Measurements from ENCODE around the gene PPM1H. TPM values are rescaled to one million over a fixed set of nuclear protein-coding genes. Genes with fewer than 3 reads are reported as not detected.

PPM1H gene
- total RNA-seq, 1 experiment from 2014 or later, result 0.22 TPM

DNA sequence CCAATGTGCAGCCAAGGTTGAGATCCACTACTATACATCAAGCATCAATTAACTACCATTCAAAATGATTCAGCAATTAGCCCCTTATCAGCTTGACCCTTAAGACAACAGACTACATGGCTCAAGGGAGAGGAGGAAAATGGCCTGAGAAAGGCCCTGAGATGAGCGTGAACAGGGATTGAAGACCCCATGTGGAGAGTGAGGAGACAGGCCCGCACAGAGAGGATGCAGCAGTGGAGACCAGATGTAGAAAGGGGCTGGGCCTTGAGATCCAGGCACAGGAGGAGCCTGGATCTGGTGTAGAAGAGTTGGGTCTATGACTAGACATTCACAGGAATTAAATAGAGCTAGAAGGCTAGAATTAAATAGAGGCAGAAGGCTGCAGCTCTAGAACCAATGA, 239.3 kb downstream of the PPM1H start:
- no peaks in the 10 kb centered on the region for H4K20me1 ChIP-seq (ENCODE audit: insufficient read depth, low read depth, low read length)
- no peaks in the 10 kb centered on the region for H3K36me3 ChIP-seq (ENCODE audit: insufficient read depth, low read length)
- H3K4me3 ChIP-seq (ENCODE audit: low read length), result no peak overlapping the region
- H3K9ac ChIP-seq (ENCODE audit: low read length), result no peak overlapping the region
- no peak overlapping the region for H3K27ac ChIP-seq (ENCODE audit: low read length)
- no peak overlapping the region for H2AFZ ChIP-seq (ENCODE audit: low read length)
- H3K4me1 ChIP-seq (ENCODE audit: low read length), result no peaks in the 10 kb centered on the region
- no peak overlapping the region for H3K4me2 ChIP-seq (ENCODE audit: low read depth, low read length, poor library complexity, severe bottlenecking)
- no peak for DNase-seq
- no peaks in the 10 kb centered on the region for H3K27me3 ChIP-seq (ENCODE audit: low read length)
- no peaks in the 10 kb centered on the region for H3K9me2 ChIP-seq (replicated peaks; ENCODE audit: insufficient read depth, low read length)
- H3K79me2 ChIP-seq (ENCODE audit: low read length), result no peaks in the 10 kb centered on the region
- no peaks in the 10 kb centered on the region for H3K9me3 ChIP-seq (ENCODE audit: low read length)

DNA sequence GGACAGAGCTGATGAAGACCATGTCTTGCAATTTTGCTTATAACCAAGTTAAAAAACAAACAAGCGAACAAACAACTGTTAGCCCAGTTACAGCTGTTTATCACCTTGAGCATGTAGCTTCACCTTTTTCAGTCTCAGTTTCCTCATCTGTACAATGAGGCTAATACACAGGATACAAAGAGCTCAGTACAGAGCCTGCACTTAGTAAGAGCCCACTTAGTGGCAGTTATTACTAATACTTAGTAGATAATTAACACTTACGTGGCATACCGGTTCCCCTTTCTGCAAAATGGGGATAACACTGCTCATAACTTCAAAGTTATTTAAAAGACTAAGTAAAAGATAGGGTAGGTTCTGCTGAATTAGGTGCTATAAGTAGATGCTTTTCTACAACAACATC, 240.3 kb downstream of the PPM1H start:
- no peak for DNase-seq
- no peaks in the 10 kb centered on the region for H3K4me1 ChIP-seq (ENCODE audit: low read length)

DNA sequence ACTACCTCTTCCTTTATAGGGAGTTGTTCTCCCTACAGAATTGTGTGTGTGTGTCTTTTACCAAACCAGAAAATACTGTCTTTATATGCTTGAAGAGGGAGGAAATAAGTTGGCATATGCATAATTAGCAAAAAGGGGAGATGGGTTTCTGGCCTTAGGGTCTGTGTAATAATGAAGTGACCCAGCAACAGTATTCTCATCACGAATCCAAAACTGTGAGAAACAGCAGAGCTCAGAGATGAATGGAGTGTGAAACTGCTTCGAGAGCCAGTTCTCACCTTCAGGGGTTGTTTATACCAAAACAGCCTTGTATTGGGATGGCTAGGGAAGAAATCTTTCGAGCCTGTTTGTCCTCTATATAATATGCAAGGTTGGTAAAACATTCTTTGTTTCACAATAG, 240.8 kb downstream of the PPM1H start:
- DNase-seq, result no peak
- Histone ChIP-seq H3K79me2 (ENCODE audit: low read length) (no peaks in the 10 kb centered on the region), H3K27me3 (ENCODE audit: low read length) (no peaks in the 10 kb centered on the region), H3K9ac (ENCODE audit: low read length) (no peak overlapping the region), H3K9me2 (replicated peaks; ENCODE audit: insufficient read depth, low read length) (no peaks in the 10 kb centered on the region), H3K4me3 (ENCODE audit: low read length) (no peak overlapping the region), H3K4me2 (ENCODE audit: low read depth, low read length, poor library complexity, severe bottlenecking) (no peak overlapping the region), H3K9me3 (ENCODE audit: low read length) (no peaks in the 10 kb centered on the region), H3K36me3 (ENCODE audit: insufficient read depth, low read length) (no peaks in the 10 kb centered on the region), H2AFZ (ENCODE audit: low read length) (no peak overlapping the region), H4K20me1 (ENCODE audit: insufficient read depth, low read depth, low read length) (no peaks in the 10 kb centered on the region), H3K4me1 (ENCODE audit: low read length) (no peaks in the 10 kb centered on the region), H3K27ac (ENCODE audit: low read length) (no peak overlapping the region)

More for the DNA sequence above, 240.3 kb downstream of the PPM1H start:
- Histone ChIP-seq H3K36me3 (ENCODE audit: insufficient read depth, low read length) (no peaks in the 10 kb centered on the region), H2AFZ (ENCODE audit: low read length) (no peak overlapping the region), H3K9ac (ENCODE audit: low read length) (no peak overlapping the region), H3K79me2 (ENCODE audit: low read length) (no peaks in the 10 kb centered on the region), H4K20me1 (ENCODE audit: insufficient read depth, low read depth, low read length) (no peaks in the 10 kb centered on the region), H3K4me3 (ENCODE audit: low read length) (no peak overlapping the region), H3K27ac (ENCODE audit: low read length) (no peak overlapping the region), H3K4me2 (ENCODE audit: low read depth, low read length, poor library complexity, severe bottlenecking) (no peak overlapping the region), H3K27me3 (ENCODE audit: low read length) (no peaks in the 10 kb centered on the region), H3K9me2 (replicated peaks; ENCODE audit: insufficient read depth, low read length) (no peaks in the 10 kb centered on the region), H3K9me3 (ENCODE audit: low read length) (no peaks in the 10 kb centered on the region)

DNA sequence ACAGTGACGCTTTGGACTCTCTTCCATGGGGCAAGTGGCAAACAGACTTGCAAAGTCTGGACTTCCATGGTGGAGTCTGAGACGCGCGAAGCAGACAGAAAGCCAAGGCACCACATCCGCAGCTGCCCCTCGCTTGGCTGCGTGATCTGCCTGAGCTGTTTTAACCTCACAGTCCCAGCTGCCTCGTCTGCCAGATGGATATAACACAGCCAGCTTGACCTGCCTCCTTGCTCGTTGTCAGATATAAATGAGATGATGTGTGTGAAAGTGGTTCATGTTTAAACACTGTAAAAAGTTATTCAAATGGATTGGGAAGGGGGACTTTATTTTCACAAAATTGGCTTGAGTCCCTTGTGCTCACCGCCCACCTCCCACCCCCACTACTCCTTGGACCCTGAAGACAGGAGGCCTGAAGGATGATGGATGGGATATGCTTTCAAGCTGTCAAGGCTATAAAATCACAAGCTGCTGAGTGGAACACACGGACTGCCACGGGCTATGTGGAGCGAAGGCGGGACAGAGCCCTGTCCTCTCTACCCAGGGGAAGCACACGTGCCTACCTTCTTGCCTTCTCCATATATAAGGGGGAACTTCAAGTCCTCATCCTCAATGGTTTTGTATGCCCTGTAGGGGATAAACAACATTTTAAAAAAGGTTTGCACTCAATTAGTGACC, 241.4 kb downstream of the PPM1H start:
- Histone ChIP-seq H3K4me1 (ENCODE audit: low read length) (no peaks in the 10 kb centered on the region), H3K4me2 (ENCODE audit: low read depth, low read length, poor library complexity, severe bottlenecking) (no peak overlapping the region), H3K36me3 (ENCODE audit: insufficient read depth, low read length) (no peaks in the 10 kb centered on the region), H2AFZ (ENCODE audit: low read length) (no peak overlapping the region), H3K4me3 (ENCODE audit: low read length) (no peak overlapping the region), H3K9me2 (replicated peaks; ENCODE audit: insufficient read depth, low read length) (no peaks in the 10 kb centered on the region), H3K79me2 (ENCODE audit: low read length) (no peaks in the 10 kb centered on the region), H3K9ac (ENCODE audit: low read length) (no peak overlapping the region), H3K27me3 (ENCODE audit: low read length) (no peaks in the 10 kb centered on the region), H4K20me1 (ENCODE audit: insufficient read depth, low read depth, low read length) (no peaks in the 10 kb centered on the region), H3K27ac (ENCODE audit: low read length) (no peak overlapping the region), H3K9me3 (ENCODE audit: low read length) (no peaks in the 10 kb centered on the region)
- DNase-seq, result no peak

DNA sequence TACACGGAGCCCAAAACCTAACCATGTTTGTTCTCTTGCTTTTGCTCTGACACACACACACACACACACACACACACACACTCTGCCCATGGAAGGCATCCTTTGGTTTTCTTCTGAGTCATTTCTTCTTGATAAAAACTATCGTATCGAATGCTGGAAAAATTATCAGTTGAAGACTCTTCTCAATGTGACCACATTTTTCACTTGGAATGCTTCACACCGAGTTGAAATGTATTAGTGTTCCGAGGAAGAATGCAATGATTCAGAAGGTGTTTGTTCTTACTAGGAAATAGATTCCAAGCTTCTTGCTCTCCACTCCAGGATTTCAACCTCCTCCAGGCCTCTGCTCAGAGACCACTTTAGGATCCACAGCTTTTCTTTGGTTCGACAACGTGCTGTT, 242.1 kb downstream of the PPM1H start:
- H3K79me2 ChIP-seq (ENCODE audit: low read length), result no peaks in the 10 kb centered on the region
- no peaks in the 10 kb centered on the region for H3K36me3 ChIP-seq (ENCODE audit: insufficient read depth, low read length)
- DNase-seq, result no peak
- H3K4me2 ChIP-seq (ENCODE audit: low read depth, low read length, poor library complexity, severe bottlenecking), result no peak overlapping the region
- H3K27ac ChIP-seq (ENCODE audit: low read length), result no peak overlapping the region
- H3K9me2 ChIP-seq (replicated peaks; ENCODE audit: insufficient read depth, low read length), result no peaks in the 10 kb centered on the region
- H3K27me3 ChIP-seq (ENCODE audit: low read length), result no peaks in the 10 kb centered on the region
- H3K9me3 ChIP-seq (ENCODE audit: low read length), result no peaks in the 10 kb centered on the region
- H4K20me1 ChIP-seq (ENCODE audit: insufficient read depth, low read depth, low read length), result no peaks in the 10 kb centered on the region
- no peak overlapping the region for H2AFZ ChIP-seq (ENCODE audit: low read length)
- H3K4me1 ChIP-seq (ENCODE audit: low read length), result no peaks in the 10 kb centered on the region
- no peak overlapping the region for H3K4me3 ChIP-seq (ENCODE audit: low read length)
- no peak overlapping the region for H3K9ac ChIP-seq (ENCODE audit: low read length)

DNA sequence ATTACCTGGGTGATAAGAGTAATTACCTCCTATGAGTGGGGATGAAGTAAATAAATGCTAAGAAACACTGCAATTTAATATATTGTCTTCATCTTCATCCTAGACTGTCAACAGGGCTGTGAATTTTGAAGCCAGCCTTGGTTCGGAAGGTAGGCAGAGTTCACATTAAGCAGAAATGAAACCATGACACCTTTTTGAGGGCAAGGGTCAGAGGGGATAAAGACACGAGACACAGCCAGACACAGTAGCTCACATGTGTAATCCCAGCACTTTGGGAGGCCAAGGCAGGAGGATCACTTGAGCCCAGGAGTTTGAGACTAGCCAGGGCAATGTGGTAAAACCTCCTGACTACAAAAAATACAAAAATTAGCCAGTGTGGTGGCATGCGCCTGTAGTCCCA, 243.6 kb downstream of the PPM1H start:
- Histone ChIP-seq H3K4me3 (ENCODE audit: low read length) (no peak overlapping the region), H3K27ac (ENCODE audit: low read length) (no peak overlapping the region), H3K36me3 (ENCODE audit: insufficient read depth, low read length) (no peaks in the 10 kb centered on the region), H3K9ac (ENCODE audit: low read length) (no peak overlapping the region), H3K27me3 (ENCODE audit: low read length) (no peaks in the 10 kb centered on the region), H3K9me3 (ENCODE audit: low read length) (no peaks in the 10 kb centered on the region), H4K20me1 (ENCODE audit: insufficient read depth, low read depth, low read length) (no peaks in the 10 kb centered on the region), H3K4me1 (ENCODE audit: low read length) (no peaks in the 10 kb centered on the region), H3K4me2 (ENCODE audit: low read depth, low read length, poor library complexity, severe bottlenecking) (no peak overlapping the region), H2AFZ (ENCODE audit: low read length) (no peak overlapping the region), H3K9me2 (replicated peaks; ENCODE audit: insufficient read depth, low read length) (no peaks in the 10 kb centered on the region), H3K79me2 (ENCODE audit: low read length) (no peaks in the 10 kb centered on the region)
- DNase-seq, result no peak

DNA sequence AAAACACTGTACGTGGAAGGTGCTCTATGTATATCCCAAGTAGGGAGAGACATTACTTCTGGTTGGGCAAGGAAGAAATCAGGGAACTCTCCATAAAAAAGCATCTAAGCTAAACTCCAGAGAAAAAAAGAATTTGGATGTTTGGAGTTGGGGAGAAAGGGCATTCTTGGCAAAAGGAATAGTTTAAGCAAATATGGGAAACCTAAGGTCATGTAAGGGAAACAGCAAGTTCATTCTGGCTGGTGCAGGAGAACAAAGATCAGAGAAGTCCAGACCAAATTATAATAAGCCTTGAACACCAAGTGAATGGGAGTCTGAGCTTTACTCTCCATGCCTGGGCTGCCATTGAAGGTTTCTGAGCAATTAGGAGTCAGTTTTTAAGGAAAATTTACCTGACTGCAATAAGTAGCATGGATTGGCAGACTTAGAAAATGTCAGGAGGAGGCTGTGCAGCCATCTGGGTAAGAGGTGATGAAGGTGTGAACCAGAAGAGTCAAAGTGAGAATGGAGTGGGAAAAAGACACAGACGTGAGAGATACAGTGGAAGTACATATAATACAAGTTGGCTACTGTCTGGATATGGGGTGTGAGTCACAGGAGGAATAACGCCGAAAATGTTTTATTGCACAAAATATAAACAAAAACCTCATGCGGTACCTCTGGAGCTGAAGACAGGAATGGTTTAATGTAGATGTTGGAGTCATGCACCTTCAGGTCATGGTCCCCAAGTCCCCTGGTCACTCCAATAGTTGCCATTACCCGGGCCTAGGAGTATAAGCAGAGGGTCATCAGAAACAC, 245.7 kb downstream of the PPM1H start:
- H3K79me2 ChIP-seq (ENCODE audit: low read length), result no peaks in the 10 kb centered on the region
- H3K27me3 ChIP-seq (ENCODE audit: low read length), result no peaks in the 10 kb centered on the region
- H3K9me2 ChIP-seq (replicated peaks; ENCODE audit: insufficient read depth, low read length), result no peaks in the 10 kb centered on the region
- no peak overlapping the region for H3K27ac ChIP-seq (ENCODE audit: low read length)
- no peak overlapping the region for H3K4me2 ChIP-seq (ENCODE audit: low read depth, low read length, poor library complexity, severe bottlenecking)
- DNase-seq, result no peak
- H3K9me3 ChIP-seq (ENCODE audit: low read length), result no peaks in the 10 kb centered on the region
- H2AFZ ChIP-seq (ENCODE audit: low read length), result no peak overlapping the region
- no peaks in the 10 kb centered on the region for H4K20me1 ChIP-seq (ENCODE audit: insufficient read depth, low read depth, low read length)
- no peaks in the 10 kb centered on the region for H3K4me1 ChIP-seq (ENCODE audit: low read length)
- no peaks in the 10 kb centered on the region for H3K36me3 ChIP-seq (ENCODE audit: insufficient read depth, low read length)
- no peak overlapping the region for H3K4me3 ChIP-seq (ENCODE audit: low read length)
- H3K9ac ChIP-seq (ENCODE audit: low read length), result no peak overlapping the region

DNA sequence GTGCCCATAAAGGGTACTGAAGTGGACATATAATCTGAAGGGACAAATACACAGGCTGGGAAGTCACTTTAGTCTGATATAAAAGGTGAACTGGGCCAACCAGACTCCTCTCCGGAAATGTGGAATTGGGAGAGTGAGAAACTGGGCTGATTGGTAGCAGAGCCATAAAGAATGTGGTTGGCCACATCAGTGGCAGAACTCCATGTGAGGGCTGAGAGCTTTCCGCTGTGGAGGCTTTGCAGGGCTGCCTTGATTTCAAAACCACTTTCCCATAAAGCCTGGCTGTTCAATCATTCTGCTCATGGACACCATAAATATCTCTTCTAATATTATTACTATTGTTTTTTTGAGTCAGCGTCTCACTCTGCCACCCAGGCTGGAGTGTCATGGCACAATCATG, 248.0 kb downstream of the PPM1H start:
- Histone ChIP-seq H3K9me2 (replicated peaks; ENCODE audit: insufficient read depth, low read length) (no peaks in the 10 kb centered on the region), H3K4me3 (ENCODE audit: low read length) (no peak overlapping the region), H3K9me3 (ENCODE audit: low read length) (no peaks in the 10 kb centered on the region), H2AFZ (ENCODE audit: low read length) (no peak overlapping the region), H3K9ac (ENCODE audit: low read length) (no peak overlapping the region), H3K36me3 (ENCODE audit: insufficient read depth, low read length) (no peaks in the 10 kb centered on the region), H3K79me2 (ENCODE audit: low read length) (no peaks in the 10 kb centered on the region), H3K4me1 (ENCODE audit: low read length) (no peaks in the 10 kb centered on the region), H3K27me3 (ENCODE audit: low read length) (no peaks in the 10 kb centered on the region), H3K4me2 (ENCODE audit: low read depth, low read length, poor library complexity, severe bottlenecking) (no peak overlapping the region), H4K20me1 (ENCODE audit: insufficient read depth, low read depth, low read length) (no peaks in the 10 kb centered on the region), H3K27ac (ENCODE audit: low read length) (no peak overlapping the region)
- no peak for DNase-seq

Data from Karpas-422 (cell line).